Measurements from ENCODE around the gene OTUD1. TPM values are rescaled to one million over a fixed set of nuclear protein-coding genes. Genes with fewer than 3 reads are reported as not detected.

Gene OTUD1
- total RNA-seq, 1 donor from 2014 or later: 6.3 TPM

GRCh38 chr10:23418051-23418681 is 20.7 kb upstream of the OTUD1 start:
- no peaks in the 10 kb centered on the region for H3K27me3 ChIP-seq (ENCODE audit: insufficient read depth, low read length)
- no peaks in the 10 kb centered on the region for H3K4me1 ChIP-seq (ENCODE audit: insufficient read depth, low read length)
- H3K4me3 ChIP-seq (ENCODE audit: insufficient read depth, low read depth, low read length): no peak overlapping the region
- no peaks in the 10 kb centered on the region for H3K27me3 Mint-ChIP-seq (ENCODE audit: low read depth, unreplicated experiment)
- H3K9me3 Mint-ChIP-seq (ENCODE audit: unreplicated experiment): no peaks in the 10 kb centered on the region
- no peak overlapping the region for H3K27ac ChIP-seq (ENCODE audit: low read depth, low read length)
- no peak for FAIRE-seq
- H4K20me1 ChIP-seq (ENCODE audit: insufficient read depth, low read length): no peaks in the 10 kb centered on the region
- no peaks in the 10 kb centered on the region for H3K4me1 Mint-ChIP-seq (ENCODE audit: low read depth, unreplicated experiment)
- no peak overlapping the region for H3K9ac ChIP-seq (ENCODE audit: low read length)
- H2AFZ ChIP-seq (ENCODE audit: low read depth, low read length): no peak overlapping the region
- H3K4me2 ChIP-seq (ENCODE audit: low read length): no peak overlapping the region
- no peaks in the 10 kb centered on the region for H3K9me3 ChIP-seq (ENCODE audit: insufficient read depth, low read depth, low read length)
- no peak for DNase-seq (ENCODE audit: low read depth)
- no peak overlapping the region for H3K4me3 Mint-ChIP-seq (ENCODE audit: unreplicated experiment)
- TF ChIP-seq EZH2 (IDR thresholded peaks at IDR 0.05; ENCODE audit: insufficient read depth, low read length) (no peak), CTCF (IDR thresholded peaks at IDR 0.05; ENCODE audit: insufficient read depth, low read depth, low read length) (no peak)
- no peaks in the 10 kb centered on the region for H3K79me2 ChIP-seq (ENCODE audit: insufficient read depth, low read length)
- no peaks in the 10 kb centered on the region for H3K36me3 ChIP-seq (ENCODE audit: insufficient read depth, low read length)
- H3K27ac Mint-ChIP-seq (ENCODE audit: unreplicated experiment): no peak overlapping the region
- H3K36me3 Mint-ChIP-seq (ENCODE audit: low read depth, unreplicated experiment): no peaks in the 10 kb centered on the region

DNA sequence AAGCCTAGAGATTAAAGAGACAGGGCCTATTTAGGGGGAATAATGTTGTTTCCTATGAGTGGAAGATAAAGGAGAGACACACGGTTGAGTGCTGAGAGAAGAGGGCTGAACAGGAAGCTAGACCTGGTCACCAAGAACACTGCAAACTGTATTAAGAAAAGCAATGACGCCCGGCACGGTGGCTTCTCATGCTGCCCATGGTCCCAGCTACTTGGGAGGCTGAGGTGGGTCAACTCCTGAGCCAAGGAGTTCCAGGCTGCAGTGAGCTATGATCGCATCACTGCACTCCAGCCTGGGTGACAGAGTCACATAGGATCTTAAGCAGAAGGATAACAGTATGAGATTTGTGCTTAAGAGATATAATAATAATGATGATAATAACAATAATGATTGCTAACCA is 19.7 kb upstream of the OTUD1 start:
- H3K9me3 Mint-ChIP-seq (ENCODE audit: unreplicated experiment): no peaks in the 10 kb centered on the region
- H3K4me1 ChIP-seq (ENCODE audit: insufficient read depth, low read length): no peaks in the 10 kb centered on the region
- DNase-seq (ENCODE audit: low read depth): no peak
- no peaks in the 10 kb centered on the region for H3K79me2 ChIP-seq (ENCODE audit: insufficient read depth, low read length)
- no peak overlapping the region for H3K4me2 ChIP-seq (ENCODE audit: low read length)
- no peaks in the 10 kb centered on the region for H3K27me3 ChIP-seq (ENCODE audit: insufficient read depth, low read length)
- TF ChIP-seq CTCF (IDR thresholded peaks at IDR 0.05; ENCODE audit: insufficient read depth, low read depth, low read length): no peak
- no peak for TF ChIP-seq EZH2 (IDR thresholded peaks at IDR 0.05; ENCODE audit: insufficient read depth, low read length)
- no peaks in the 10 kb centered on the region for H3K9me3 ChIP-seq (ENCODE audit: insufficient read depth, low read depth, low read length)
- no peak overlapping the region for H3K4me3 ChIP-seq (ENCODE audit: insufficient read depth, low read depth, low read length)
- no peak overlapping the region for H3K4me3 Mint-ChIP-seq (ENCODE audit: unreplicated experiment)
- H3K4me1 Mint-ChIP-seq (ENCODE audit: low read depth, unreplicated experiment): no peaks in the 10 kb centered on the region
- FAIRE-seq: no peak
- no peaks in the 10 kb centered on the region for H3K27me3 Mint-ChIP-seq (ENCODE audit: low read depth, unreplicated experiment)
- no peaks in the 10 kb centered on the region for H4K20me1 ChIP-seq (ENCODE audit: insufficient read depth, low read length)
- H3K9ac ChIP-seq (ENCODE audit: low read length): no peak overlapping the region
- no peak overlapping the region for H2AFZ ChIP-seq (ENCODE audit: low read depth, low read length)
- H3K36me3 ChIP-seq (ENCODE audit: insufficient read depth, low read length): no peaks in the 10 kb centered on the region
- H3K27ac Mint-ChIP-seq (ENCODE audit: unreplicated experiment): no peak overlapping the region
- H3K27ac ChIP-seq (ENCODE audit: low read depth, low read length): no peak overlapping the region
- no peaks in the 10 kb centered on the region for H3K36me3 Mint-ChIP-seq (ENCODE audit: low read depth, unreplicated experiment)

GRCh38 chr10:23419655-23420329 is 19.1 kb upstream of the OTUD1 start:
- DNase-seq (ENCODE audit: low read depth): no peak
- Mint-ChIP-seq H3K4me1 (ENCODE audit: low read depth, unreplicated experiment) (no peaks in the 10 kb centered on the region), H3K27me3 (ENCODE audit: low read depth, unreplicated experiment) (no peaks in the 10 kb centered on the region), H3K9me3 (ENCODE audit: unreplicated experiment) (no peaks in the 10 kb centered on the region), H3K27ac (ENCODE audit: unreplicated experiment) (no peak overlapping the region), H3K36me3 (ENCODE audit: low read depth, unreplicated experiment) (no peaks in the 10 kb centered on the region), H3K4me3 (ENCODE audit: unreplicated experiment) (no peak overlapping the region)
- H3K4me1 ChIP-seq (ENCODE audit: insufficient read depth, low read length): no peaks in the 10 kb centered on the region
- H3K27me3 ChIP-seq (ENCODE audit: insufficient read depth, low read length): no peaks in the 10 kb centered on the region
- no peaks in the 10 kb centered on the region for H3K9me3 ChIP-seq (ENCODE audit: insufficient read depth, low read depth, low read length)
- TF ChIP-seq CTCF (IDR thresholded peaks at IDR 0.05; ENCODE audit: insufficient read depth, low read depth, low read length) (no peak), EZH2 (IDR thresholded peaks at IDR 0.05; ENCODE audit: insufficient read depth, low read length) (no peak)
- H4K20me1 ChIP-seq (ENCODE audit: insufficient read depth, low read length): no peaks in the 10 kb centered on the region
- H3K36me3 ChIP-seq (ENCODE audit: insufficient read depth, low read length): no peaks in the 10 kb centered on the region
- FAIRE-seq: no peak
- H3K79me2 ChIP-seq (ENCODE audit: insufficient read depth, low read length): no peaks in the 10 kb centered on the region
- no peak overlapping the region for H3K4me3 ChIP-seq (ENCODE audit: insufficient read depth, low read depth, low read length)
- no peak overlapping the region for H3K4me2 ChIP-seq (ENCODE audit: low read length)
- no peak overlapping the region for H3K27ac ChIP-seq (ENCODE audit: low read depth, low read length)
- H2AFZ ChIP-seq (ENCODE audit: low read depth, low read length): no peak overlapping the region
- H3K9ac ChIP-seq (ENCODE audit: low read length): no peak overlapping the region
